Measurements from ENCODE around the gene DSPP.

The DSPP gene

DNA sequence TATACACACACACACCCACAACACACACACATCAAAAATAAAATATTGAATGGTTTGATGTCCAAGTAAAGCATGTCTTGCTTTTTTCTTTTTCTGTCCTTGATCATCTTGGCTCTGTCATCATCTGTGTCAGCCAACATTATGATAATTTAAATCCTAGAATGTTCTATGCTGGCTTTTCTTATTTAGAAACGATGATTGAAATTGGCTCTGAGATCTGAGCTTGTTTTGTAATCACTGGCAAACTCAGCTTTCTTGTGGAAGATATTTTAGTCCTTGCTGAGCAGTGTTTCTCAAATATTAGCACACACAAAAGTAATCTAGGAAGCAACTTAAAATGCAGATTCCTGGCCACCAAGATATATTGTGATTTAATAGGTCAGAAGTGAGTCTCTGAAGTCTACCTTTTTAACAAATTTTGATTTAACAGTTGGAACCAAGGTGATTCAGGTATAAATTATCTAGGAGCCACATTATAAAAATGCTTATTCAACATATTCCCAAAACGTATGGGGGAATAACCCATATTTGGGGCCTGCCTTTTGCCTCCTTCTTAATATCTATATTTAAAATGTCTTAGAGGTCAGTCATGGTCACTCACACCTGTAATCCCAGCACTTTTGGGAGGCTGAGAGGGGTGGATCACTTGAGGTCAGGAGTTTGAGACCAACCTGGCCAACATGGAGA lies 24.0 kb upstream of the DSPP start:
- no peaks in the 10 kb centered on the region for H3K79me1 ChIP-seq (ENCODE audit: low read length)
- H4K8ac ChIP-seq (ENCODE audit: low read depth, low read length): no peak overlapping the region
- H4K12ac ChIP-seq (ENCODE audit: low read depth, low read length): no peak overlapping the region
- no peak overlapping the region for H3K14ac ChIP-seq (ENCODE audit: low read length)
- H2BK12ac ChIP-seq (ENCODE audit: low read length): no peak overlapping the region
- no peak overlapping the region for H2BK5ac ChIP-seq (ENCODE audit: low read depth, low read length, poor library complexity)
- no peak overlapping the region for H3K23ac ChIP-seq (ENCODE audit: low read length)
- H2BK120ac ChIP-seq (ENCODE audit: insufficient read depth, low read length, poor library complexity): no peak overlapping the region
- H3K9me3 ChIP-seq (ENCODE audit: insufficient read depth, low read depth, low read length): no peaks in the 10 kb centered on the region
- no peaks in the 10 kb centered on the region for H3K79me2 ChIP-seq (ENCODE audit: control insufficient read depth, insufficient read depth, low read length, poor library complexity)
- H3K4me3 ChIP-seq (ENCODE audit: low read depth, low read length): no peak overlapping the region
- H3K4me2 ChIP-seq (ENCODE audit: low read length): no peak overlapping the region
- no peak for DNase-seq
- H2AK5ac ChIP-seq (ENCODE audit: low read length): no peak overlapping the region
- H3K4me1 ChIP-seq (ENCODE audit: control insufficient read depth in 1 of 2, insufficient read depth in 2 of 2, low read length in 2 of 2): no peaks in the 10 kb centered on the region
- WGBS (ENCODE audit: extremely low coverage, insufficient coverage, insufficient read length): no CpG with 5 or more reads among the region's 2 CpGs
- H2AFZ ChIP-seq (ENCODE audit: insufficient read depth, low read length, poor library complexity): no peak overlapping the region
- H3K27me3 ChIP-seq (ENCODE audit: insufficient read depth, low read length): no peaks in the 10 kb centered on the region
- H3K27ac ChIP-seq (ENCODE audit: low read depth, low read length): no peak overlapping the region
- H3K18ac ChIP-seq (ENCODE audit: low read length): no peak overlapping the region
- H3K4ac ChIP-seq (ENCODE audit: low read depth, low read length): no peak overlapping the region
- H4K91ac ChIP-seq (ENCODE audit: low read depth, low read length): no peak overlapping the region
- H3K9ac ChIP-seq (ENCODE audit: low read length): no peak overlapping the region
- H3K36me3 ChIP-seq (ENCODE audit: control insufficient read depth in 1 of 2, insufficient read depth in 2 of 2, low read length in 2 of 2): no peaks in the 10 kb centered on the region

DNA sequence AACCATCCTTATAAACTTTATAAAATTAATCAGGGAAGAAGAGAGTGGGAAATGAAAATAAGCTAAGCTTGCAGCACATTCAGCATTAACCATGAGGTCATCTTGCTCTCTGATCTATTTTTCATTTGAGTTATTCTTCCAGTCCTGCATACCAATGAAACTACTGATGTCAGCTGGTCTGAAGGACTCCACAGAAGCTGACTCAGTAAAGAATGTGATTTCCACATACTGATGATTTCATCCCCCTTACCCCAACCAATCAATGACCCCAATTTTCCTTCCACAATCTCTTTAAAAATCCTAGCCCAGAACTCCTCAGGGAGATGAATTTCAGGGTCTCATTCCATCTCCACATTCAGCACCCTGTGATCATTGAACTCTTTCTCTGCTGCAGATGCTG lies 18.8 kb upstream of the DSPP start:
- Histone ChIP-seq H2BK5ac (ENCODE audit: low read depth, low read length, poor library complexity) (no peak overlapping the region), H3K27ac (ENCODE audit: low read depth, low read length) (no peak overlapping the region), H3K4ac (ENCODE audit: low read depth, low read length) (no peak overlapping the region), H2BK12ac (ENCODE audit: low read length) (no peak overlapping the region), H2BK120ac (ENCODE audit: insufficient read depth, low read length, poor library complexity) (no peak overlapping the region), H3K9me3 (ENCODE audit: insufficient read depth, low read depth, low read length) (no peaks in the 10 kb centered on the region), H3K4me1 (ENCODE audit: control insufficient read depth in 1 of 2, insufficient read depth in 2 of 2, low read length in 2 of 2) (no peaks in the 10 kb centered on the region), H3K4me3 (ENCODE audit: low read depth, low read length) (no peak overlapping the region), H3K79me1 (ENCODE audit: low read length) (no peaks in the 10 kb centered on the region), H3K27me3 (ENCODE audit: insufficient read depth, low read length) (no peaks in the 10 kb centered on the region), H3K9ac (ENCODE audit: low read length) (no peak overlapping the region), H2AK5ac (ENCODE audit: low read length) (no peak overlapping the region), H3K23ac (ENCODE audit: low read length) (no peak overlapping the region), H3K14ac (ENCODE audit: low read length) (no peak overlapping the region), H3K18ac (ENCODE audit: low read length) (no peak overlapping the region), H3K79me2 (ENCODE audit: control insufficient read depth, insufficient read depth, low read length, poor library complexity) (no peaks in the 10 kb centered on the region), H3K36me3 (ENCODE audit: control insufficient read depth in 1 of 2, insufficient read depth in 2 of 2, low read length in 2 of 2) (no peaks in the 10 kb centered on the region), H4K8ac (ENCODE audit: low read depth, low read length) (no peak overlapping the region), H4K12ac (ENCODE audit: low read depth, low read length) (no peak overlapping the region), H3K4me2 (ENCODE audit: low read length) (no peak overlapping the region), H2AFZ (ENCODE audit: insufficient read depth, low read length, poor library complexity) (no peak overlapping the region), H4K91ac (ENCODE audit: low read depth, low read length) (no peak overlapping the region)
- peak; percentile 11 to 54 for DNase-seq

DNA sequence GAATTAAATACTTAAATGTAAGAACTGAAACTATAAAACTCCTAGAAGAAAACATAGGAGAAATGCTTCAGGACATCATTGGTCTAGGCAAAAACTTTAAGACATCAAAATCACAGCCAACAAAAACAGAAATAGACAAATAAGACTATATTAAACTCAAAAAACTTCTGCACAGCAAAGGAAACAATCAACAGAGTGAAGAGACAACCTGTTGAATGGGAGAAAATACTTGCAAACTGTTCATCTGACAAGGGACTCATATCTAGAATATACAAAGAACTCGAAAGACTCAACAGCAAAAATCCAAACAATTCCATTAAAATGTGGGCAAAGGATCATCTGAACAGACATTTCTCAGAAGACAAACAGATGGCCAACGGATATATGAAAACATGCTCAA lies 16.2 kb upstream of the DSPP start:
- no peak overlapping the region for H2BK120ac ChIP-seq (ENCODE audit: insufficient read depth, low read length, poor library complexity)
- no peak overlapping the region for H3K4me2 ChIP-seq (ENCODE audit: low read length)
- H3K9me3 ChIP-seq (ENCODE audit: insufficient read depth, low read depth, low read length): no peaks in the 10 kb centered on the region
- H3K27me3 ChIP-seq (ENCODE audit: insufficient read depth, low read length): no peaks in the 10 kb centered on the region
- H2AK5ac ChIP-seq (ENCODE audit: low read length): no peak overlapping the region
- H3K79me1 ChIP-seq (ENCODE audit: low read length): no peaks in the 10 kb centered on the region
- H2AFZ ChIP-seq (ENCODE audit: insufficient read depth, low read length, poor library complexity): no peak overlapping the region
- H3K4me1 ChIP-seq (ENCODE audit: control insufficient read depth in 1 of 2, insufficient read depth in 2 of 2, low read length in 2 of 2): no peaks in the 10 kb centered on the region
- no peaks in the 10 kb centered on the region for H3K79me2 ChIP-seq (ENCODE audit: control insufficient read depth, insufficient read depth, low read length, poor library complexity)
- no peak overlapping the region for H2BK5ac ChIP-seq (ENCODE audit: low read depth, low read length, poor library complexity)
- no peak overlapping the region for H3K14ac ChIP-seq (ENCODE audit: low read length)
- WGBS (ENCODE audit: extremely low coverage, insufficient coverage, insufficient read length): no CpG with 5 or more reads among the region's 2 CpGs
- H3K4ac ChIP-seq (ENCODE audit: low read depth, low read length): no peak overlapping the region
- no peak overlapping the region for H3K18ac ChIP-seq (ENCODE audit: low read length)
- H4K8ac ChIP-seq (ENCODE audit: low read depth, low read length): no peak overlapping the region
- no peak overlapping the region for H3K23ac ChIP-seq (ENCODE audit: low read length)
- no peak overlapping the region for H3K9ac ChIP-seq (ENCODE audit: low read length)
- H2BK12ac ChIP-seq (ENCODE audit: low read length): no peak overlapping the region
- no peak overlapping the region for H3K4me3 ChIP-seq (ENCODE audit: low read depth, low read length)
- peak in 1 of 2 donors; percentile 65 for DNase-seq
- no peak overlapping the region for H4K12ac ChIP-seq (ENCODE audit: low read depth, low read length)
- no peak overlapping the region for H4K91ac ChIP-seq (ENCODE audit: low read depth, low read length)
- H3K36me3 ChIP-seq (ENCODE audit: control insufficient read depth in 1 of 2, insufficient read depth in 2 of 2, low read length in 2 of 2): no peaks in the 10 kb centered on the region
- H3K27ac ChIP-seq (ENCODE audit: low read depth, low read length): no peak overlapping the region

DNA sequence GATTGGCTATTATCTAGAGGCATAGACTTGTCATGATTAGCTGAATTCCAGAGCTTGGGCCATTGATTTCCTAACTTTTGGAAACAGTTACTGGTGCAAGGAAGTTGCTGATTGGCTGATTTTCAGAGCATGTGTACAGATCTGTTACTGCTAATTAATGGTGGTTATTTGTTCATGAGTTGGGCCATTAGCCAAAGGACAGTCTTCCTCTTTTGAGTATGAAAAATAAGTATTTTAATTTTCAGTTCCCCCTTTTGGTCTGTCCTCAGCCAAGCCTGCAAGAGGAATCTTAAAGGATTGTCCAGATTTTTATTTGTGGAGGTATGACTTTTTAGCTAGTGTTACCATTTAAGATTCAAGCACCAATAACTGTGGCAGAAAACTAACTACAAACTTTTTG lies 7.0 kb upstream of the DSPP start:
- Histone ChIP-seq H4K12ac (ENCODE audit: low read depth, low read length) (no peak overlapping the region), H3K4ac (ENCODE audit: low read depth, low read length) (no peak overlapping the region), H3K9ac (ENCODE audit: low read length) (no peak overlapping the region), H2AK5ac (ENCODE audit: low read length) (no peak overlapping the region), H3K4me2 (ENCODE audit: low read length) (no peak overlapping the region), H3K4me3 (ENCODE audit: low read depth, low read length) (no peak overlapping the region), H3K36me3 (ENCODE audit: control insufficient read depth in 1 of 2, insufficient read depth in 2 of 2, low read length in 2 of 2) (no peaks in the 10 kb centered on the region), H3K79me1 (ENCODE audit: low read length) (no peaks in the 10 kb centered on the region), H3K79me2 (ENCODE audit: control insufficient read depth, insufficient read depth, low read length, poor library complexity) (no peaks in the 10 kb centered on the region), H2BK5ac (ENCODE audit: low read depth, low read length, poor library complexity) (no peak overlapping the region), H3K14ac (ENCODE audit: low read length) (no peak overlapping the region), H3K18ac (ENCODE audit: low read length) (no peak overlapping the region), H2BK12ac (ENCODE audit: low read length) (no peak overlapping the region), H4K91ac (ENCODE audit: low read depth, low read length) (no peak overlapping the region), H2AFZ (ENCODE audit: insufficient read depth, low read length, poor library complexity) (no peak overlapping the region), H3K9me3 (ENCODE audit: insufficient read depth, low read depth, low read length) (no peaks in the 10 kb centered on the region), H2BK120ac (ENCODE audit: insufficient read depth, low read length, poor library complexity) (no peak overlapping the region), H3K27ac (ENCODE audit: low read depth, low read length) (no peak overlapping the region), H4K8ac (ENCODE audit: low read depth, low read length) (no peak overlapping the region), H3K4me1 (ENCODE audit: control insufficient read depth in 1 of 2, insufficient read depth in 2 of 2, low read length in 2 of 2) (no peaks in the 10 kb centered on the region), H3K23ac (ENCODE audit: low read length) (no peak overlapping the region), H3K27me3 (ENCODE audit: insufficient read depth, low read length) (no peaks in the 10 kb centered on the region)
- no peak for DNase-seq

Measured in trophoblast cell (in vitro differentiated cells and primary cell).